ENCODE measurements around the gene BMP6. TPM values are rescaled to one million over a fixed set of nuclear protein-coding genes. Genes with fewer than 3 reads are reported as not detected.

BMP6 gene
- total RNA-seq, 1 donor from 2014 or later: 0.44 TPM

GRCh38 chr6:7919871-7920270 is 194.0 kb downstream of the BMP6 start:
- H3K36me3 Mint-ChIP-seq (ENCODE audit: low read depth): no peaks in the 10 kb centered on the region
- DNase-seq (ENCODE audit: low read depth, low spot score): no peak

GRCh38 chr6:7920425-7920824 is 194.5 kb downstream of the BMP6 start:
- Mint-ChIP-seq H3K27ac (ENCODE audit: unreplicated experiment) (no peak overlapping the region), H3K27me3 (ENCODE audit: low read depth) (peaks cover 2% of the 10 kb centered on the region), H3K4me1 (no peaks in the 10 kb centered on the region), H3K36me3 (ENCODE audit: low read depth) (peaks cover 2% of the 10 kb centered on the region), H3K4me3 (no peak overlapping the region), H3K9me3 (peaks cover 5% of the 10 kb centered on the region)
- no peak for DNase-seq (ENCODE audit: low read depth, low spot score)
- no peak for TF ChIP-seq CTCF (conservative IDR thresholded peaks at IDR 0.05)

More at GRCh38 chr6:7919871-7920270, 194.0 kb downstream of the BMP6 start:
- no peak for TF ChIP-seq CTCF (conservative IDR thresholded peaks at IDR 0.05)
- Mint-ChIP-seq H3K27me3 (ENCODE audit: low read depth) (peaks cover 2% of the 10 kb centered on the region), H3K4me1 (no peaks in the 10 kb centered on the region), H3K4me3 (no peak overlapping the region), H3K9me3 (peaks cover 2% of the 10 kb centered on the region), H3K27ac (ENCODE audit: unreplicated experiment) (no peak overlapping the region)

GRCh38 chr6:7921046-7921445 is 195.1 kb downstream of the BMP6 start:
- Mint-ChIP-seq H3K4me3 (no peak overlapping the region), H3K27me3 (ENCODE audit: low read depth) (no peaks in the 10 kb centered on the region), H3K27ac (ENCODE audit: unreplicated experiment) (no peak overlapping the region), H3K4me1 (no peaks in the 10 kb centered on the region), H3K36me3 (ENCODE audit: low read depth) (peaks cover 3% of the 10 kb centered on the region), H3K9me3 (peaks cover 6% of the 10 kb centered on the region)
- no peak for DNase-seq (ENCODE audit: low read depth, low spot score)
- no peak for TF ChIP-seq CTCF (conservative IDR thresholded peaks at IDR 0.05)

GRCh38 chr6:7921632-7922092 is 195.8 kb downstream of the BMP6 start:
- Mint-ChIP-seq H3K9me3 (peaks cover 6% of the 10 kb centered on the region), H3K4me1 (no peaks in the 10 kb centered on the region), H3K36me3 (ENCODE audit: low read depth) (peaks cover 6% of the 10 kb centered on the region), H3K27me3 (ENCODE audit: low read depth) (no peaks in the 10 kb centered on the region), H3K27ac (ENCODE audit: unreplicated experiment) (no peak overlapping the region), H3K4me3 (no peak overlapping the region)
- TF ChIP-seq CTCF (conservative IDR thresholded peaks at IDR 0.05): no peak
- DNase-seq (ENCODE audit: low read depth, low spot score): no peak

- no peak overlapping the region for H3K4me3 Mint-ChIP-seq
- H3K4me1 Mint-ChIP-seq: no peaks in the 10 kb centered on the region
- no peak for DNase-seq (ENCODE audit: low read depth, low spot score)
- H3K36me3 Mint-ChIP-seq (ENCODE audit: low read depth): peaks cover 8% of the 10 kb centered on the region
- H3K27ac Mint-ChIP-seq (ENCODE audit: unreplicated experiment): no peak overlapping the region
- H3K27me3 Mint-ChIP-seq (ENCODE audit: low read depth): peaks cover 2% of the 10 kb centered on the region
- no peak for TF ChIP-seq CTCF (conservative IDR thresholded peaks at IDR 0.05)
- H3K9me3 Mint-ChIP-seq: peaks cover 6% of the 10 kb centered on the region
Observed at GRCh38 chr6:7922596-7922995, 196.7 kb downstream of the BMP6 start.

- no peak for TF ChIP-seq CTCF (conservative IDR thresholded peaks at IDR 0.05)
- peaks cover 11% of the 10 kb centered on the region for H3K36me3 Mint-ChIP-seq (ENCODE audit: low read depth)
- no peak overlapping the region for H3K27ac Mint-ChIP-seq (ENCODE audit: unreplicated experiment)
- no peaks in the 10 kb centered on the region for H3K4me1 Mint-ChIP-seq
- H3K27me3 Mint-ChIP-seq (ENCODE audit: low read depth): peaks cover 7% of the 10 kb centered on the region
- H3K4me3 Mint-ChIP-seq: no peak overlapping the region
- DNase-seq (ENCODE audit: low read depth, low spot score): no peak
- H3K9me3 Mint-ChIP-seq: peaks cover 6% of the 10 kb centered on the region
Observed at GRCh38 chr6:7924867-7925266, 199.0 kb downstream of the BMP6 start.
